Stimulated activated naive CD8-positive, alpha-beta T cell treated with anti-CD3 and anti-CD28 coated beads, Interleukin-15, amount 100 ng/mL, for 72 hours (primary cell): ENCODE data around the gene RAB11A.

Experiments used
- ATAC-seq: fragments of 150-1000 bp; cut with Tn5 transposase; 2 replicates; pipeline ENCODE4 v1.10.0; 2021; ENCODE audit warnings: mild to moderate bottlenecking, moderate library complexity
- DNase-seq, 2 donors: peaks; one replicate each; pipeline ENCODE4 v3.0.0; 2021 to 2022
- H3K27ac Mint-ChIP-seq, 2 donors: one replicate each; pipeline ENCODE4 v1.8.0; 2022; ENCODE audit warnings: mild to moderate bottlenecking in 2 of 2, mixed read lengths in 2 of 2, moderate library complexity in 2 of 2
- H3K27me3 Mint-ChIP-seq: one replicate; pipeline ENCODE4 v1.8.0; 2022; ENCODE audit warnings: mixed read lengths
- H3K4me1 Mint-ChIP-seq: one replicate; pipeline ENCODE4 v1.8.0; 2022; ENCODE audit warnings: mild to moderate bottlenecking, mixed read lengths
- H3K4me3 Mint-ChIP-seq, 2 donors: one replicate each; pipeline ENCODE4 v1.8.0; 2022; ENCODE audit warnings: mild to moderate bottlenecking in 2 of 2, mixed read lengths in 2 of 2, moderate library complexity in 1 of 2
- H3K9me3 Mint-ChIP-seq, 2 donors: one replicate each; pipeline ENCODE4 v1.8.0; 2022; ENCODE audit warnings: mixed read lengths in 2 of 2

The RAB11A gene

DNA sequence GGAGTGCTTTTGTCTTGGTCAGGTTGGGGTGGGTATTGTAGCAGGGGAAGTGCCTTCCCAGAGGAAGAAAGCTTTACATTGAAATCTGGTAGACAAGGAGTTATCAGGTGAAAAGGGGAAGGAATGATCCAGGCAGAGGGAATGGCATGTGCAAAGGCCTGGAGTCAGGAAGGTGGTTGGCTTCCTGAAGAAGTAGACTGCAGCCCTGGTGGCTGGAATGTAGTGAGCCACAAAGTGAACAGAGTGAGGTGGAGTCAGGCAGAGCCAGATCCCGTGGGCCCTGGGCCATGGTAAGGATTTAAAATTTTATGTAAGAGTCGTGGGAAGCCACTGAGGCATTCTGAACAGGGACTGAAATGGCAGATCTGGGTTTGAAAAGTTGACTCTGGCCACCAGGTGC, 58.3 kb downstream of the RAB11A start:
- Mint-ChIP-seq H3K27me3 (no peaks in the 10 kb centered on the region), H3K27ac (no peak overlapping the region), H3K4me3 (no peak overlapping the region), H3K4me1 (no peaks in the 10 kb centered on the region), H3K9me3 (no peaks in the 10 kb centered on the region)
- DNase-seq (no peak), ATAC-seq (no peak)

DNA sequence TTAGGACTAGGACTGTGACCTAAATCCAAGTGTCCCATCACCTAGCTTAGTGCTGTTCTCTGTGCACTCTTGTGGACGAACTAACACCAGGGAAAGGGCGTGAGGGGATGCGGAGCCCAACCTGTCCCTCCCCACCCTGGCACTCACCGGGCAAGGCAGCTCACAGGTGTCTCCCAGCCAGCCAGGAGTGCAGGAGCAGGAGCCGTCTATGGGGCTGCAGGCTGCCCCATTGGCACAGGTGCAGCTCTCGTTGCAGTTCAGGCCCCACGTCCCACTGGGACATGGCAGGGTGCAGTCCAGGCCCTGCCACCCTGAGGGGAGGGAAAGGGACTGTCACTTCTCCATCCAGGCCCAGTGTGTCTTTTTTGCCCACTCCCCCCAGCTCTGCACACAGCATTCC, 60.3 kb downstream of the RAB11A start:
- DNase-seq (no peak), ATAC-seq (no peak)
- Mint-ChIP-seq H3K27me3 (peaks cover 8% of the 10 kb centered on the region), H3K4me1 (no peaks in the 10 kb centered on the region), H3K4me3 (no peak overlapping the region), H3K27ac (no peak overlapping the region), H3K9me3 (no peaks in the 10 kb centered on the region)

DNA sequence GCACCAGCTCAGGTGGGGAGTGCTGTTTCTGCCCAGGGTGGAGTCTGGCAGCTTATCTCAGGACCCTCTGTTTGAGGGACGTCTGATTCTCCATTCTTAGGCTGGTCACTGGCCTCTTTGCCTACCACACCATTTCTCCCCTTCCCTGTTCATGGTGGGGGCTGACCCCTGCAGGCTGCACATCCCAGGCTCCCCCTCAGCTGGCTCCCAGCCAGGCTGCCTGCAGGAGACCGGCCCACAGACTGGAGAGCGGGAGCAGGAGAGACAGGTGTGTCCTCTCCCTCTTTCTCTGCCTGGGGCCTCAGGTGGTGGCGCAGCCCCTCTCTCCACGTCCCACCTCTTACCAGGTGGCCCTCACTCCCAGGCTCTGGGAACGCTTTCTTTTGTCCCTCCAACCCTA, 60.8 kb downstream of the RAB11A start:
- no peak for DNase-seq
- Mint-ChIP-seq H3K9me3 (no peaks in the 10 kb centered on the region), H3K27me3 (peaks cover 8% of the 10 kb centered on the region), H3K27ac (peak overlapping the region in 1 of 2 donors; percentile 74), H3K4me3 (no peak overlapping the region), H3K4me1 (no peaks in the 10 kb centered on the region)
- ATAC-seq = no peak

DNA sequence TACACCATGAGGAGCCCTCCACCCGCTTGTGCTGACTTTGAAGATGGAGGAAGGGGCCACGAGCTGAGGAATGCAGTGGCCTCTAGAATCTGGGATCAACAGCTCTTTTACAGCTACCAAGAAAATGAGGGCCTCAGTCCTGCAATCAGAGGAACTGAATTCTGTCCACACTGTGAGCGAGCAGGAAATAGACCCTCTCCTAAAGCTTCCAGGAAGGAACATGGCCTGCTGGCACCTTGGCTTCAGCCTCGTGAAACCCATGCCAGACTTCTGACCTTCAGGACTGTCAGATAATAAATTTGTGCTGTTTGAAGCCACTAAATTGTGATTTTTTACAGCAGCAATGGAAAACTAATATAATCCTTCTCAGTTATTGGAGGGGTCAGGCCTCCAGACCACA, 61.9 kb downstream of the RAB11A start:
- H3K27ac Mint-ChIP-seq = no peak overlapping the region
- no peak for ATAC-seq

DNA sequence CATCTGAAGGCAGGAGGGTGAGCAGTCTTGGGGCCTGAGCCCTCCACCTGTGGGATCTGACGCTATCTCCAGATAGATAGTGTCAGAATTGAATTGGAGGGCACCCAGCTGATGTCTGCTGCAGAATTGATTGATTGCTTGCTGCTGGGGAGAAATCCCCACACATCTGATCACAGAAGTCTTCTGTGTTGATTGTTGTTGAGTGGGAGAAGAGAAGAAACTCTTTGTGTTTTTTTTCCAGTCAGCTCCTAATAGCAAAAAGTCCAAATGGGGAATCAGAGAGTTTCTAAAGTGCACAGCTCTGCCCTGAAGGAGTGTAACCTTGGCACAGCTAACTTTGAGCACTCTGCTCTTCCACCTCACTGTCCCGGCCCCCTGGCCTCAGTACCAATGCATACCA, 66.1 kb downstream of the RAB11A start:
- no peak for ATAC-seq
- no peak overlapping the region for H3K4me3 Mint-ChIP-seq
- DNase-seq = no peak
- peaks cover 8% of the 10 kb centered on the region for H3K27me3 Mint-ChIP-seq
- H3K9me3 Mint-ChIP-seq = no peaks in the 10 kb centered on the region
- H3K27ac Mint-ChIP-seq = no peak overlapping the region
- H3K4me1 Mint-ChIP-seq = peaks cover 7% of the 10 kb centered on the region

More for the DNA sequence above, 61.9 kb downstream of the RAB11A start:
- Mint-ChIP-seq H3K9me3 (no peaks in the 10 kb centered on the region), H3K4me1 (no peaks in the 10 kb centered on the region), H3K27me3 (peaks cover 8% of the 10 kb centered on the region), H3K4me3 (no peak overlapping the region)
- no peak for DNase-seq

DNA sequence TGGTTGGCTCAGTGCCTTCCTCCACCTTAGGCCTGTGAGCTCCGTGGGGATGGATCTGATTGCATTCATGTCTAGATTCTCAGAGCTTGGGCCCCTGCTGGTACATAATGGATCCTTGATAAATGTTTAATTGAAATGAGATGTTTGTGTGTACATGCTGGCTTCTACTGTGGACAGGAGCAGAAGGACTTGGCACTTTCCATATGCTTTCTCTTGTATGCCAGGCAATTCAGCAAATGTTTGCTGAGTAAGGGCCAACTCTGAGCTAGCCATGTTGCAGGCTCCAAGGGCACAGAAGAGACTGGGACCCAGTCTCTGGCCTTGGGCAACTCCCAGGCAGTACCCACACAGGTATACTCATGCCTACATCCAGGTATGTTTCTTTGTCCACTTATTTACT, 67.0 kb downstream of the RAB11A start:
- Mint-ChIP-seq H3K4me3 (no peak overlapping the region), H3K27ac (no peak overlapping the region), H3K9me3 (no peaks in the 10 kb centered on the region), H3K27me3 (peaks cover 8% of the 10 kb centered on the region), H3K4me1 (peaks cover 7% of the 10 kb centered on the region)
- DNase-seq (no peak), ATAC-seq (no peak)

DNA sequence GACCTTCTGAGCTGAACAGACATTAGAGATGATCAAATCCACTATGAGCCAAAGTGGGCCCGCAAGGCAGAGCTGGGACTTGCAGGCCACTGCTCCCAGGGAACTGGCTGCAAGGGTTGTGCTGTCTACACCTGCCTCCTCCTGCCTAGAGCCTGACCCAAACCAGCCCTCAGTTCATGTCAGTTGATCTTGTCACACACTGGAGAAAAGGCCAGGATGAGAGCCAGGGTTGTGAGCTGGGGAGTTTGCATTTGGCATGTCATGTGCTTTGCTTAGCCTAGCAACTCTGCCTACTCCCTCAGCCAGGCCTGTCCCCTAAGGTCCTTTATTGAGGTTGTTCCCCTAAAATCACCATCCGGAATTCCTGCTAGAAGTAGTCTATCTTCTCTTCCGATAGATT, 67.8 kb downstream of the RAB11A start:
- Mint-ChIP-seq H3K27ac (peak overlapping the region in 1 of 2 donors; percentile 76), H3K4me1 (peaks cover 8% of the 10 kb centered on the region), H3K4me3 (no peak overlapping the region), H3K27me3 (peaks cover 8% of the 10 kb centered on the region), H3K9me3 (no peaks in the 10 kb centered on the region)
- ATAC-seq (no peak), DNase-seq (no peak)

DNA sequence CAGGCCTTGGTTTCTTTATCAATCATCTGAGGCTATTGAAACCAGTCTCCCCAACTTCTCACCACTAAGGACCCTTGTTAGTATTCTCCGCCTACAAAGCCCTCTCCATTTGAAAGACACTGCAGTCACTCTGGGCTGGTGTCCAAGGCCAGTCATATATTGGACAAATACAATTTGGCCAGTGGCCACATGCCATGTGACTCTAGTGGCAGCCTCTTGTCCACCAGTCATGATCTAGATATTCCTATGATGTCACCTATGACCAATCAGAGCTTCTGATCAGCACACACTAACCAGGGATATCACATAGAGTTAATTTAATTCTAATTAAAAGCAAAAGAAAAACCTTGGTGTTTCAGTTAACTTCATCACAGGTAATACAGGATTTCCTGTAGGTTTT, 68.2 kb downstream of the RAB11A start:
- peaks cover 13% of the 10 kb centered on the region for H3K4me1 Mint-ChIP-seq
- H3K27me3 Mint-ChIP-seq = peaks cover 8% of the 10 kb centered on the region
- H3K4me3 Mint-ChIP-seq = no peak overlapping the region
- DNase-seq (no peak), ATAC-seq (no peak)
- H3K9me3 Mint-ChIP-seq = no peaks in the 10 kb centered on the region
- H3K27ac Mint-ChIP-seq = peak overlapping the region in 1 of 2 donors; percentile 88

DNA sequence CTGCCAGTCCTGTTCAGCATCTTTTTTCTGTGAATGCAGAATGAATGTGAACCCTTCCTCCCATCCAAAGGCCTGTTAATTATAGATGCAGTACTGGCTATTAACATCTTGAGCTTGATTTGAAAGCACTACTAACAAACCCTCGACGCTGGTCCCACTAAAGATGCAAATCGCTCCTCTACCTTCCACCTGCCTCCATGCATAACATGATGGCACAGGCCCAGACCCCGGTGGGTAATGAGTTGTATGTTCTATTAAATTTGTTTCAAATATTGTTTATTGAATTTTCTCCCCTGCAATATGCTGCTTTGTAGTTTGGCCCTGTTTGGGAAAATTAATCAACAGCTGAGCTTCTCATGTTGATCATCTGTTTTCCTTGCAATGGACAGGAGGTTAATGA, 69.3 kb downstream of the RAB11A start:
- DNase-seq = no peak
- peaks cover 15% of the 10 kb centered on the region for H3K4me1 Mint-ChIP-seq
- H3K9me3 Mint-ChIP-seq = no peaks in the 10 kb centered on the region
- H3K4me3 Mint-ChIP-seq = no peak overlapping the region
- H3K27me3 Mint-ChIP-seq = peaks cover 1% of the 10 kb centered on the region
- H3K27ac Mint-ChIP-seq = peak overlapping the region in 1 of 2 donors; percentile 53
- no peak for ATAC-seq

DNA sequence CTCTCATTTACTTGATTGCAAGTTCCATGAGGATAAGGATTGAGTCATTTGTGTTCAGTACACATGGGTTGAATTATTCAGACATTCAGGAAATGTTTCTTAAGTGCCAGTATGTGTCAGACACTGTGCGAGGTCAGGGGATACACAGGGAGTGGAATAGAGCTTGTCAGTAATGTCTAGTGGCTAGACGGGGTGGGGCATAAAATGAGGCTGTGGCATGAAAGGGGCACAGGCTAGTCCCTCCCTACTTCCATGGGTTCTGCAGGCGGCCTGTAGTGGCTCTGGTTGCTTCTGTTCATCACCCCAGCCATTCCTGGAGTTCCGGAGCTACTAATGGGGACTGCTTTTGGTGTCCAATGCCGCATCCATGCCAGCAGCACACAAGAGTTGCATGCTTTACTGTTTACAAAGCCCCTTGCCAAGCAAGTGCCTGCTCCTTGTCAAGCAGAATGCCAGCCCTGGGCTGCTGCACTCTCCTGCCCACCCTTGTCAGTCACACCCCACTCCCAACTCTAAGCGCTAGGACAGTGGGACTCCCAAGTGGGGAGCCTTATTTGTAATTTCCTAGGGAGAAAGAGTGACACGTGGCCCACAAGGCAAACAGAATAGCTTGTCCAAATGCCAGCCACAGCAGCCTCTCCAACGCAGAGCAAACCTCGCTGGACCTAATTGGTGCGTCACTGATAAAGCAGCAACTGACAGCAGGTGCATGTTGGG, 70.8 kb downstream of the RAB11A start:
- Mint-ChIP-seq H3K4me3 (no peak overlapping the region), H3K9me3 (no peaks in the 10 kb centered on the region), H3K27me3 (no peaks in the 10 kb centered on the region), H3K4me1 (peaks cover 15% of the 10 kb centered on the region), H3K27ac (no peak overlapping the region)
- ATAC-seq (no peak), DNase-seq (no peak)

DNA sequence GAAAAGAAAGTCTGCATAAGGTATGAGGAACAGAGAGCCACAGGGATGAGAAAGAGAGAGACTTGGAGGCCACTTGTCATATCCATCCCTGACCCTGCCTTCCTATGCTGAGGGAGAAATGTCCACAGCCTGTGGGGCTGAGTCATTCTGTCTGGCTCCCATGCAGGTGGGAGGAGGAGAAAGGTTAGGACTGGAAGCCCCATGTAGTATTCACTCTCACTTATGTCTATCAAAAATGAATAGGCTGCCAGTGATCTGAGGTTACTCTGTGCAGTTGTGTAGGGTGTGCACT, 71.3 kb downstream of the RAB11A start:
- H3K4me3 Mint-ChIP-seq = no peak overlapping the region
- no peaks in the 10 kb centered on the region for H3K27me3 Mint-ChIP-seq
- ATAC-seq (no peak), DNase-seq (no peak)
- no peak overlapping the region for H3K27ac Mint-ChIP-seq
- H3K9me3 Mint-ChIP-seq = no peaks in the 10 kb centered on the region
- H3K4me1 Mint-ChIP-seq = peaks cover 15% of the 10 kb centered on the region
